Coronary artery (tissue), 2 donors: ENCODE data around the gene APLF.
"Not testable (repeated sequence)": the region's sequence is repeated elsewhere in the genome, so short reads cannot be mapped to it uniquely, and the experiment has no call there.

Experiments
- DNase-seq: peaks from one replicate; pipeline ENCODE4 v3.0.0-alpha.2; 2017; ENCODE audit warnings: low spot score
- H3K27ac ChIP-seq, 2 donors: fragments of 200-600 bp; sonication (generic); one replicate each; pipeline ENCODE4 v1.5.1; 2016 to 2019
- H3K4me3 ChIP-seq: fragments of 200-600 bp; sonication (generic); 2 replicates; pipeline ENCODE4 v1.5.1; 2016; ENCODE audit warnings: mild to moderate bottlenecking, moderate library complexity
- TF ChIP-seq, protein P1 (sequence below): fragments of 200-600 bp; sonication (generic); IDR thresholded peaks from one replicate; pipeline ENCODE4 v1.5.1; 2019; ENCODE audit warnings: antibody characterized with exemption

The APLF gene

GRCh38 chr2:68478688-68479087 lies 11.3 kb downstream of the APLF start:
- no peak overlapping the region for H3K27ac ChIP-seq
- DNase-seq: no peak
- TF ChIP-seq, protein P1, sequence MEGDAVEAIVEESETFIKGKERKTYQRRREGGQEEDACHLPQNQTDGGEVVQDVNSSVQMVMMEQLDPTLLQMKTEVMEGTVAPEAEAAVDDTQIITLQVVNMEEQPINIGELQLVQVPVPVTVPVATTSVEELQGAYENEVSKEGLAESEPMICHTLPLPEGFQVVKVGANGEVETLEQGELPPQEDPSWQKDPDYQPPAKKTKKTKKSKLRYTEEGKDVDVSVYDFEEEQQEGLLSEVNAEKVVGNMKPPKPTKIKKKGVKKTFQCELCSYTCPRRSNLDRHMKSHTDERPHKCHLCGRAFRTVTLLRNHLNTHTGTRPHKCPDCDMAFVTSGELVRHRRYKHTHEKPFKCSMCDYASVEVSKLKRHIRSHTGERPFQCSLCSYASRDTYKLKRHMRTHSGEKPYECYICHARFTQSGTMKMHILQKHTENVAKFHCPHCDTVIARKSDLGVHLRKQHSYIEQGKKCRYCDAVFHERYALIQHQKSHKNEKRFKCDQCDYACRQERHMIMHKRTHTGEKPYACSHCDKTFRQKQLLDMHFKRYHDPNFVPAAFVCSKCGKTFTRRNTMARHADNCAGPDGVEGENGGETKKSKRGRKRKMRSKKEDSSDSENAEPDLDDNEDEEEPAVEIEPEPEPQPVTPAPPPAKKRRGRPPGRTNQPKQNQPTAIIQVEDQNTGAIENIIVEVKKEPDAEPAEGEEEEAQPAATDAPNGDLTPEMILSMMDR: no peak
- no peak overlapping the region for H3K4me3 ChIP-seq

DNA sequence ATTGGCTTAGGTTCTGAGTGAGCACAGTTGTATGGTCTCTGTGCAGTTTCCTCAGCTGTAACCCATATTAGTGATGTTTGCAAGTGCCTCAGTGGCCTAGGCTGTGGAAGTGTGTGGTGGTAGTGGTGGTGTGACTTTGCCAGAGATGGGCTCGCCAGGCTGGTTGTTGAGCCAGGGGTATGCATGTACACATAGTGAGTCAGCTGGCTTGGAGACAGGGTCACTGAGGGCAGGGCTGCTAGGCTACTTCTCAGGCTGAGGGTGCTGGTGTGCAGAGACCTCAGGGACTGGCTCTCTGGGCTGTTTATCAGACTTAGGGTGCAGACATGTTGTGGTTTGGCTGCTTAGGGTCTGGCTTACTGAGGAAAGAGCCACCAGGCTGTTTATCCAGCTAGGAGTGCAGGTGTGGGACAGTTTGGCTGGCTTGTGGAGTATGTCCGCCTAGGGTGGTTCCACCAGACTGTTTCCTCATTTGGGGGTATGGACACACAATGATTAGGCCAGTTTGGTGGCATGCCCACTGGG lies 15.0 kb downstream of the APLF start:
- H3K4me3 ChIP-seq: no peak overlapping the region
- TF ChIP-seq, protein P1: no peak
- no peak for DNase-seq
- H3K27ac ChIP-seq: no peak overlapping the region

DNA sequence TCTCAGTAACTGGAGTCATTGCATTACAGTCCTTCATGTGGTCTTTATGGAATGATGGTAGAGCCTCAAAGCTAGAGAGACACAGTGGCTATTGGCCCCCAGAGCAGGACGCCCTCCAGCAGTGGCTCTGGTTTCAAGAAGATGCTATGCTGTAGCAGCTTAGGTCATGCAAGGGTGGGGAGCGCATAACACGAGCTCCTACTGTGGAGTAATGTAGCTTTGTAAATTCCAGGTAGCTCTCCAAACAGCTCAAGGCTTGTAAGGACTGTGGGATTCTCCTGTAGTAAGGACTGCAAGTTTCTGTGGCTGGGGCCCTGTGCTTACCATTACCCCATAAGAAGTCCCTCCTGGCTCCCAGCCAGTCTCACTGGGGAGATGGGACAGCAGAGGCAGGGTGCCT lies 15.6 kb downstream of the APLF start:
- DNase-seq: no peak
- Histone ChIP-seq H3K27ac (no peak overlapping the region), H3K4me3 (no peak overlapping the region)
- TF ChIP-seq, protein P1: no peak

- Histone ChIP-seq H3K4me3 (no peak overlapping the region), H3K27ac (no peak overlapping the region)
- no peak for DNase-seq
- TF ChIP-seq, protein P1: peak; percentile 33
These were observed 20.5 kb downstream of the APLF start for GRCh38 chr2:68487773-68488355.

DNA sequence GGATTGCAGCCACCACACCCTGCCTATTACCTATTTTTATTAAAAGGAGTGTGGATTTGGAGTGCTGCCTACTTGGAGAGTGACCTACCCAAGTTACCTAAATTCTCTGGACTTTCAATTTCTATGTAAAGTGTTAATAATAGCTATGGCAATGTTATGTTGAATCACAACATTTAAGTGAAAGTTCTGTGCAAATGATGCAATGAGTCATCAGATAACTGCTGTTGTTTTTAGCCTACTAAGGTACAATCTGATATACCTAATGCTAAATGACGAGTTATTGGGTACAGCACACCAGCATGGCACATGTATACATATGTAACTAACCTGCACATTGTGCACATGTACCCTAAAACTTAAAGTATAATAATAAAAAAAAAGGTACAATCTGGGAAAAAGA lies 21.2 kb downstream of the APLF start:
- H3K4me3 ChIP-seq, DNase-seq, H3K27ac ChIP-seq: not testable (repeated sequence)

DNA sequence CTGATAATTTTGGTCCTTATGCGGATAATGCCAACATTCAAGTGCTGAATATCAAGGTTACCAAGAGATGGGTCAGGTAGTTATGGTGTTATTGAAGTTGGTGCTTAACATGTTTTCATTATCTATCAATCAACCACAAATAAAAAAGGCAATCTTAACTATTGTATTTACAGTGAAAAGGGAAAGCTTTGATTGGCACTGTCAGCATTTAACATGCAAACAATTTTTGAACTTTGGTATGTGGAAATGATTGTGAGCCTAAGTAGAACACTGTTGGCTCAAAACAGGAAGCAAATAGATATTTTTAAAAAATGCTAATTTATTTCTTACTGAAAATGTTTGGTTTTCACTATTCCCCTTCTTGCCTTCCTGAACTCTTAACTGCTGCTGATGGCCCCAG lies 21.9 kb downstream of the APLF start:
- H3K4me3 ChIP-seq: no peak overlapping the region
- no peak overlapping the region for H3K27ac ChIP-seq
- TF ChIP-seq, protein P1: no peak
- DNase-seq: no peak

- H3K4me3 ChIP-seq: no peak overlapping the region
- no peak for DNase-seq
- no peak overlapping the region for H3K27ac ChIP-seq
- TF ChIP-seq, protein P1: no peak
These were observed 24.2 kb downstream of the APLF start for GRCh38 chr2:68491582-68491981.
